Natural killer cell treated with Interleukin-12 subunit alpha and Interleukin-12 subunit beta and Interleukin-15 and Interleukin-18, amount 100 ng/mL, for 72 hours (primary cell): ENCODE results near the gene CLASP1. TPM values are rescaled to one million over a fixed set of nuclear protein-coding genes. Genes with fewer than 3 reads are reported as not detected.

ENCODE experiments used
- ATAC-seq, 2 donors: fragments of 150-1000 bp; cut with Tn5 transposase in 1 of 2; sonication (Bioruptor Pico), chemical (Tn5 transposase) in 1 of 2; 2 replicates each; pipeline ENCODE4 v1.10.0; 2021
- DNase-seq: peaks from one replicate; pipeline ENCODE4 v3.0.0; 2022; ENCODE audit warnings: low spot score
- H3K27ac Mint-ChIP-seq, 2 donors: 1 replicate in 1 of 2; 2 replicates in 1 of 2; pipeline ENCODE4 v1.8.0; 2022; ENCODE audit warnings: mixed read lengths in 2 of 2, mild to moderate bottlenecking in 1 of 2, moderate library complexity in 1 of 2
- H3K27me3 Mint-ChIP-seq, 2 donors: 1 replicate in 1 of 2; 2 replicates in 1 of 2; pipeline ENCODE4 v1.8.0; 2022; ENCODE audit warnings: mixed read lengths in 2 of 2
- H3K36me3 Mint-ChIP-seq: one replicate; pipeline ENCODE4 v1.8.0; 2022; ENCODE audit warnings: mixed read lengths
- H3K4me1 Mint-ChIP-seq, 2 donors: 1 replicate in 1 of 2; 2 replicates in 1 of 2; pipeline ENCODE4 v1.8.0; 2022; ENCODE audit warnings: low read depth in 2 of 2, mixed read lengths in 2 of 2, mild to moderate bottlenecking in 1 of 2
- H3K4me3 Mint-ChIP-seq: one replicate; pipeline ENCODE4 v1.8.0; 2022; ENCODE audit warnings: mixed read lengths
- H3K9me3 Mint-ChIP-seq: 2 replicates; pipeline ENCODE4 v1.8.0; 2022; ENCODE audit warnings: mixed read lengths
- total RNA-seq, 2 donors: library from RNA; stranded (reverse); gene quantifications; one replicate each; pipeline ENCODE4 v1.2.3, GENCODE V29; 2022

CLASP1 gene
- total RNA-seq, 2 donors from 2014 or later, result 88.6 to 121 TPM

GRCh38 chr2:121550669-121551068 is 98.6 kb downstream of the CLASP1 start:
- Mint-ChIP-seq H3K4me1 (peaks cover 63 to 68% of the 10 kb centered on the region in 2 donors), H3K4me3 (no peak overlapping the region), H3K27ac (no peak overlapping the region), H3K9me3 (peaks cover 5% of the 10 kb centered on the region), H3K36me3 (peaks cover 7% of the 10 kb centered on the region), H3K27me3 (no peaks in the 10 kb centered on the region)
- no peak for DNase-seq
- ATAC-seq, result no peak

GRCh38 chr2:121547646-121548045 is 101.6 kb downstream of the CLASP1 start:
- no peak for ATAC-seq
- Mint-ChIP-seq H3K4me1 (peaks cover 63 to 66% of the 10 kb centered on the region in 2 donors), H3K9me3 (peaks cover 3% of the 10 kb centered on the region), H3K27me3 (no peaks in the 10 kb centered on the region), H3K27ac (peak overlapping the region in 1 of 2 donors; percentile 2), H3K36me3 (peaks cover 7% of the 10 kb centered on the region), H3K4me3 (no peak overlapping the region)
- no peak for DNase-seq

GRCh38 chr2:121545913-121546312 is 103.3 kb downstream of the CLASP1 start:
- Mint-ChIP-seq H3K27ac (peak overlapping the region; percentile 21 to 34), H3K36me3 (peaks cover 7% of the 10 kb centered on the region), H3K9me3 (peaks cover 3% of the 10 kb centered on the region), H3K4me3 (no peak overlapping the region), H3K4me1 (peaks cover 48% of the 10 kb centered on the region in 2 donors), H3K27me3 (no peaks in the 10 kb centered on the region)
- ATAC-seq (no peak), DNase-seq (no peak)

- H3K4me1 Mint-ChIP-seq, result peaks cover 42 to 43% of the 10 kb centered on the region in 2 donors
- ATAC-seq (no peak), DNase-seq (no peak)
- H3K27me3 Mint-ChIP-seq, result no peaks in the 10 kb centered on the region
- peak overlapping the region in 1 of 2 donors; percentile 21 for H3K27ac Mint-ChIP-seq
- H3K36me3 Mint-ChIP-seq, result peaks cover 7% of the 10 kb centered on the region
- H3K4me3 Mint-ChIP-seq, result no peak overlapping the region
- peaks cover 3% of the 10 kb centered on the region for H3K9me3 Mint-ChIP-seq
Measured at GRCh38 chr2:121545257-121545656, 104.0 kb downstream of the CLASP1 start.

GRCh38 chr2:121541495-121541894 is 107.8 kb downstream of the CLASP1 start:
- Mint-ChIP-seq H3K27ac (no peak overlapping the region), H3K27me3 (no peaks in the 10 kb centered on the region), H3K4me1 (peaks cover 37 to 42% of the 10 kb centered on the region in 2 donors), H3K4me3 (no peak overlapping the region), H3K9me3 (no peaks in the 10 kb centered on the region), H3K36me3 (no peaks in the 10 kb centered on the region)
- DNase-seq (no peak), ATAC-seq (no peak)

GRCh38 chr2:121539750-121540469 is 109.4 kb downstream of the CLASP1 start:
- ATAC-seq (peak in 1 of 2 donors; percentile 75), DNase-seq (no peak)
- Mint-ChIP-seq H3K27ac (peak overlapping the region; percentile 72 to 75), H3K4me3 (peak overlapping the region; percentile 80), H3K4me1 (peaks cover 26 to 38% of the 10 kb centered on the region in 2 donors), H3K9me3 (no peaks in the 10 kb centered on the region), H3K36me3 (no peaks in the 10 kb centered on the region), H3K27me3 (no peaks in the 10 kb centered on the region)

GRCh38 chr2:121536850-121537557 is 112.3 kb downstream of the CLASP1 start:
- H3K9me3 Mint-ChIP-seq, result no peaks in the 10 kb centered on the region
- H3K36me3 Mint-ChIP-seq, result no peaks in the 10 kb centered on the region
- peak overlapping the region; percentile 32 to 65 for H3K27ac Mint-ChIP-seq
- H3K27me3 Mint-ChIP-seq, result no peaks in the 10 kb centered on the region
- no peak overlapping the region for H3K4me3 Mint-ChIP-seq
- ATAC-seq (no peak), DNase-seq (no peak)
- peaks cover 31 to 47% of the 10 kb centered on the region in 2 donors for H3K4me1 Mint-ChIP-seq

- Mint-ChIP-seq H3K36me3 (no peaks in the 10 kb centered on the region), H3K9me3 (no peaks in the 10 kb centered on the region), H3K4me1 (peaks cover 31 to 53% of the 10 kb centered on the region in 2 donors), H3K4me3 (no peak overlapping the region), H3K27me3 (no peaks in the 10 kb centered on the region), H3K27ac (peak overlapping the region; percentile 32 to 65)
- no peak for ATAC-seq
- DNase-seq, result no peak
Measured at GRCh38 chr2:121536347-121536746, 112.9 kb downstream of the CLASP1 start.

- no peaks in the 10 kb centered on the region for H3K36me3 Mint-ChIP-seq
- ATAC-seq, result no peak
Measured at GRCh38 chr2:121534007-121534406, 115.3 kb downstream of the CLASP1 start.

GRCh38 chr2:121532894-121533293 is 116.4 kb downstream of the CLASP1 start:
- Mint-ChIP-seq H3K36me3 (peaks cover 5% of the 10 kb centered on the region), H3K9me3 (no peaks in the 10 kb centered on the region), H3K27me3 (no peaks in the 10 kb centered on the region), H3K27ac (peak overlapping the region; percentile 9 to 20), H3K4me1 (peaks cover 37 to 61% of the 10 kb centered on the region in 2 donors), H3K4me3 (no peak overlapping the region)
- ATAC-seq (no peak), DNase-seq (no peak)

More at GRCh38 chr2:121534007-121534406, 115.3 kb downstream of the CLASP1 start:
- Mint-ChIP-seq H3K4me3 (no peak overlapping the region), H3K27ac (peak overlapping the region in 1 of 2 donors; percentile 20), H3K9me3 (no peaks in the 10 kb centered on the region), H3K27me3 (no peaks in the 10 kb centered on the region), H3K4me1 (peaks cover 31 to 52% of the 10 kb centered on the region in 2 donors)
- DNase-seq, result no peak

- H3K4me1 Mint-ChIP-seq, result peaks cover 39 to 63% of the 10 kb centered on the region in 2 donors
- no peaks in the 10 kb centered on the region for H3K9me3 Mint-ChIP-seq
- peak overlapping the region; percentile 84 for H3K4me3 Mint-ChIP-seq
- DNase-seq (no peak), ATAC-seq (no peak)
- H3K27ac Mint-ChIP-seq, result peak overlapping the region; percentile 40 to 87
- H3K36me3 Mint-ChIP-seq, result peaks cover 5% of the 10 kb centered on the region
- H3K27me3 Mint-ChIP-seq, result no peaks in the 10 kb centered on the region
Measured at GRCh38 chr2:121532347-121532766, 116.9 kb downstream of the CLASP1 start.

- ATAC-seq (peak; percentile 77 to 83), DNase-seq (peak; percentile 86)
- Mint-ChIP-seq H3K27me3 (no peaks in the 10 kb centered on the region), H3K9me3 (no peaks in the 10 kb centered on the region), H3K4me1 (peaks cover 38 to 62% of the 10 kb centered on the region in 2 donors), H3K4me3 (peak overlapping the region; percentile 84), H3K36me3 (peaks cover 9% of the 10 kb centered on the region), H3K27ac (peak overlapping the region; percentile 87 to 91)
Measured at GRCh38 chr2:121530212-121530705, 119.0 kb downstream of the CLASP1 start.

GRCh38 chr2:121529439-121530211 is 119.6 kb downstream of the CLASP1 start:
- Mint-ChIP-seq H3K4me1 (peaks cover 40 to 59% of the 10 kb centered on the region in 2 donors), H3K27ac (peak overlapping the region; percentile 87 to 91)
- peak in 1 of 2 donors; percentile 2 for ATAC-seq

More at GRCh38 chr2:121529439-121530211, 119.6 kb downstream of the CLASP1 start:
- peak overlapping the region; percentile 84 for H3K4me3 Mint-ChIP-seq
- no peaks in the 10 kb centered on the region for H3K9me3 Mint-ChIP-seq
- no peak for DNase-seq
- H3K27me3 Mint-ChIP-seq, result no peaks in the 10 kb centered on the region
- H3K36me3 Mint-ChIP-seq, result peaks cover 9% of the 10 kb centered on the region
